ENCODE data around the gene SF3B4.
"Not testable (repeated sequence)": the region's sequence is repeated elsewhere in the genome, so short reads cannot be mapped to it uniquely, and the experiment has no call there.

Gene SF3B4

GRCh38 chr1:149927563-149928400 lies at the start of gene SF3B4:
TSS of gene SF3B4 (minus strand) at chr1:149927803. CDS start at chr1:149927759, 44 bp downstream.
- peak; percentile 94 for DNase-seq (ENCODE audit: low spot score)

GRCh38 chr1:149977345-149977744 lies 49.7 kb upstream of the SF3B4 start:
- no peak for DNase-seq (ENCODE audit: low spot score)

GRCh38 chr1:149972547-149972946 lies 44.9 kb upstream of the SF3B4 start:
- DNase-seq (ENCODE audit: low spot score) = no peak

GRCh38 chr1:149967646-149968045 lies 40.0 kb upstream of the SF3B4 start:
- DNase-seq (ENCODE audit: low spot score) = no peak

- DNase-seq (ENCODE audit: low spot score) = no peak
Measured at GRCh38 chr1:149967041-149967440, 39.4 kb upstream of the SF3B4 start.

GRCh38 chr1:149966405-149966804 lies 38.8 kb upstream of the SF3B4 start:
- DNase-seq (ENCODE audit: low spot score) = no peak

GRCh38 chr1:149965440-149965839 lies 37.8 kb upstream of the SF3B4 start:
- peak; percentile 2 for DNase-seq (ENCODE audit: low spot score)

- DNase-seq (ENCODE audit: low spot score) = no peak
Measured at GRCh38 chr1:149963358-149963757, 35.8 kb upstream of the SF3B4 start.

- no peak for DNase-seq (ENCODE audit: low spot score)
Measured at GRCh38 chr1:149962736-149963135, 35.1 kb upstream of the SF3B4 start.

- peak; percentile 73 for DNase-seq (ENCODE audit: low spot score)
Measured at GRCh38 chr1:149962039-149962647, 34.5 kb upstream of the SF3B4 start.

- DNase-seq (ENCODE audit: low spot score) = not testable (repeated sequence)
Measured at GRCh38 chr1:149957548-149957947, 29.9 kb upstream of the SF3B4 start.

GRCh38 chr1:149949911-149950310 lies 22.3 kb upstream of the SF3B4 start:
- DNase-seq (ENCODE audit: low spot score) = no peak

- DNase-seq (ENCODE audit: low spot score) = no peak
Measured at GRCh38 chr1:149945206-149945605, 17.6 kb upstream of the SF3B4 start.

GRCh38 chr1:149942885-149943284 lies 15.3 kb upstream of the SF3B4 start:
- DNase-seq (ENCODE audit: low spot score) = no peak

- DNase-seq (ENCODE audit: low spot score) = no peak
Measured at GRCh38 chr1:149942207-149942606, 14.6 kb upstream of the SF3B4 start.

GRCh38 chr1:149940427-149940826 lies 12.8 kb upstream of the SF3B4 start:
- no peak for DNase-seq (ENCODE audit: low spot score)

- DNase-seq (ENCODE audit: low spot score) = not testable (repeated sequence)
Measured at GRCh38 chr1:149938668-149939003, 11.0 kb upstream of the SF3B4 start.

- no peak for DNase-seq (ENCODE audit: low spot score)
Measured at GRCh38 chr1:149937759-149938158, 10.2 kb upstream of the SF3B4 start.

GRCh38 chr1:149936992-149937705 lies 9.5 kb upstream of the SF3B4 start:
- no peak for DNase-seq (ENCODE audit: low spot score)

- no peak for DNase-seq (ENCODE audit: low spot score)
Measured at GRCh38 chr1:149936170-149936991, 8.8 kb upstream of the SF3B4 start, which contains the start of gene MTMR11. TSS of gene MTMR11 (minus strand) at chr1:149936879. CDS start at chr1:149936647, 232 bp downstream.

GRCh38 chr1:149934356-149934755 lies 6.8 kb upstream of the SF3B4 start:
- DNase-seq (ENCODE audit: low spot score) = no peak

- DNase-seq (ENCODE audit: low spot score) = no peak
Measured at GRCh38 chr1:149933208-149933607, 5.6 kb upstream of the SF3B4 start.

Data from CD4-positive, alpha-beta T cell treated with Interleukin-2 at 100 ng/mL for 4 hours (primary cell).